ENCODE measurements around the gene KRT81. TPM values are rescaled to one million over a fixed set of nuclear protein-coding genes. Genes with fewer than 3 reads are reported as not detected.

KRT81 gene
- not detected for total RNA-seq
- not detected for polyA plus RNA-seq (2013, experiment 1 of 2)
- not detected for polyA plus RNA-seq (2013, experiment 2 of 2)
- long read RNA-seq, experiment 1: 0 reads
- long read RNA-seq, experiment 2: 0 reads
- long read RNA-seq, experiment 3: 0 reads
- long read RNA-seq, experiment 4: 0 reads

DNA sequence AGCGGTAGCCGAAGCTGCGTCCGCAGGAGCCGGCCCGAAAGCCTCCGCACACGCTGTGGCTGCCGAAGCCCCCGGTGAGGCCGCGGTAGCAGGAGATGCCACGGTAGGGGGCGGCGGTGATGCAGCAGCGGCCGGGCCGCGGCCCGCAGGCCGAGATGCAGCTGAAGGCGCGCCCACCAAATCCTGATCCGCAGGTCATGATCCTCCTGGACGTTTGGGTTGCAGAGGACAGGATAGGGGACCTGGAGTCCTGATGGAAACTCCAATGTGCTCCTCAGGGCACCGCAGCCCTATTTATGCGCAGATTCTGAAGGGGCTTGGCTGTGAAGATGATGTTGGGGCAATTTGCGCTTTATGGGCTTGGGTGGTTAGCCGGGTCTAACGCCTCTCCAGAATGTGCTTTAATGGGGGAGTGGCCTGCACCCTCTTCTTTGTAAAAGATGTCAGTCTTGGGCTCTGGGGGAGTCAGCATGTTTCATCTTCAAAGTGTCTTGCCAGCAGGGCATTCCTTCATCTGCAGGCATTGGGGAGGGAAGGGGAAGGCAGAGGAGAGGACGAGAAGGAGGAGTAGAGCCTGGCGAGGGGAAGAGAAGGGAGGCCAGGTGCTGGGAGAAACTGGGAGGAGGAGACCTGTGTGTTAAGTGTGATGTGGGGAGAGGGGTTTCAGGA is at the start of gene KRT81:
Gene KRT81, minus strand, starts transcription at position 268 of the 669 bp plus-strand sequence. Its CDS starts 69 bp downstream, at position 199.
- H3K4me1 ChIP-seq (ENCODE audit: control insufficient read depth, insufficient read depth, low read length): no peaks in the 10 kb centered on the region
- H3K9me3 ChIP-seq (ENCODE audit: control insufficient read depth, low read length): no peaks in the 10 kb centered on the region
- H3K27me3 ChIP-seq (ENCODE audit: control insufficient read depth, insufficient read depth, low read length, poor library complexity, severe bottlenecking): peaks cover 28% of the 10 kb centered on the region
- H3K9me3 Mint-ChIP-seq: no peaks in the 10 kb centered on the region
- H3K4me3 Mint-ChIP-seq: no peak within 1 kb of the TSS
- 90% methylated on average over 18 to 23 of the region's 32 CpGs for WGBS, 2 experiments (ENCODE audit: insufficient coverage in 1 of 2, insufficient read length in 1 of 2)
- no peak within 1 kb of the TSS for H3K27ac ChIP-seq (ENCODE audit: low read depth, low read length)
- H3K36me3 ChIP-seq (ENCODE audit: control insufficient read depth, insufficient read depth, low read length): no peaks in the 10 kb centered on the region
- no peak within 1 kb of the TSS for H3K27ac Mint-ChIP-seq
- peaks cover 28% of the 10 kb centered on the region for H3K27me3 Mint-ChIP-seq (ENCODE audit: insufficient read depth)
- no peaks in the 10 kb centered on the region for H3K4me1 Mint-ChIP-seq
- no peak within 1 kb of the TSS for H3K4me3 ChIP-seq (ENCODE audit: low read length)
- peak; percentile 60 for DNase-seq
- TF ChIP-seq, protein P1, sequence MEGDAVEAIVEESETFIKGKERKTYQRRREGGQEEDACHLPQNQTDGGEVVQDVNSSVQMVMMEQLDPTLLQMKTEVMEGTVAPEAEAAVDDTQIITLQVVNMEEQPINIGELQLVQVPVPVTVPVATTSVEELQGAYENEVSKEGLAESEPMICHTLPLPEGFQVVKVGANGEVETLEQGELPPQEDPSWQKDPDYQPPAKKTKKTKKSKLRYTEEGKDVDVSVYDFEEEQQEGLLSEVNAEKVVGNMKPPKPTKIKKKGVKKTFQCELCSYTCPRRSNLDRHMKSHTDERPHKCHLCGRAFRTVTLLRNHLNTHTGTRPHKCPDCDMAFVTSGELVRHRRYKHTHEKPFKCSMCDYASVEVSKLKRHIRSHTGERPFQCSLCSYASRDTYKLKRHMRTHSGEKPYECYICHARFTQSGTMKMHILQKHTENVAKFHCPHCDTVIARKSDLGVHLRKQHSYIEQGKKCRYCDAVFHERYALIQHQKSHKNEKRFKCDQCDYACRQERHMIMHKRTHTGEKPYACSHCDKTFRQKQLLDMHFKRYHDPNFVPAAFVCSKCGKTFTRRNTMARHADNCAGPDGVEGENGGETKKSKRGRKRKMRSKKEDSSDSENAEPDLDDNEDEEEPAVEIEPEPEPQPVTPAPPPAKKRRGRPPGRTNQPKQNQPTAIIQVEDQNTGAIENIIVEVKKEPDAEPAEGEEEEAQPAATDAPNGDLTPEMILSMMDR (conservative IDR thresholded peaks at IDR 0.05): no peak
- no peaks in the 10 kb centered on the region for H3K36me3 Mint-ChIP-seq (ENCODE audit: low read depth)
- no peak within 1 kb of the TSS for H3K9ac ChIP-seq (ENCODE audit: extremely low read depth, low read length, poor library complexity, severe bottlenecking)

DNA sequence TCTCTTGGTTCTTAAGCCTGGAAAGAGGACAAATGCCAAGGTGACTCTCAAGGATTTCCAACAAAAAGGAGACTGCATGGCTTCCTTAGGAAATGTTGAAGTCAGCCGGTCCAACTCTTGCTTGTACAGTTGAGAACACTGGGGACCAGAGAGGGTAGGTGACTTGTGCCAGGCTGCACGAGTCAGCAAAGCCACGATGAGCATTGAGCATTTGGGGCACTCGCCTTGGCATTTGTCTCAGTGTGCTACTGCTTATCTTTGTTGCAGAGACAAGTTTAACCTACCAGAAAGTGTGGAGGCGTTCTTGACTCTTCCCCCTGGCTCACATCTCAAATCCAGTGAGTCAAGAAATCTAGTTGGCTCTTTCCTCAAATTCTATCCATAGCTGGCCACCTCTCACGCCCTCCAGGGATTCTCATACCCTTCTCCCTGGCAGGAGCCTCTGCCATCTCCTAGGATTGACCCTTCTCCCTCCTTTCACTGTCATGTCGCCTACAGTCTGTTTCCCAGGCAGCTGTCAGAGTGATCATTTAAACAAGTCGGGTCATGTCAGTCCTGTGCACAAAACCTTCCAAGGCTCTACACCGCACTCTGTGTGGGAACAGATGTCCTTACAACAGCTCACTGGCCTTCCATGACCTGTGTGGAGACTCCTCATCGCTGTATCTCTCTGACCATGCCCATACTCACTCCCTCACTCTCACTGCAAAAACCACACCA is 47.1 kb upstream of the KRT81 start:
- H3K4me1 Mint-ChIP-seq: peaks cover 4% of the 10 kb centered on the region
- peaks cover 2% of the 10 kb centered on the region for H3K9me3 Mint-ChIP-seq
- peaks cover 6% of the 10 kb centered on the region for H3K27me3 Mint-ChIP-seq (ENCODE audit: insufficient read depth)
- H3K4me1 ChIP-seq (ENCODE audit: control insufficient read depth, insufficient read depth, low read length): no peaks in the 10 kb centered on the region
- TF ChIP-seq, protein P1 (conservative IDR thresholded peaks at IDR 0.05): no peak
- H3K36me3 ChIP-seq (ENCODE audit: control insufficient read depth, insufficient read depth, low read length): no peaks in the 10 kb centered on the region
- no peak overlapping the region for H3K4me3 Mint-ChIP-seq
- H3K27me3 ChIP-seq (ENCODE audit: control insufficient read depth, insufficient read depth, low read length, poor library complexity, severe bottlenecking): no peaks in the 10 kb centered on the region
- DNase-seq: no peak
- H3K9me3 ChIP-seq (ENCODE audit: control insufficient read depth, low read length): peaks cover 3% of the 10 kb centered on the region
- WGBS, 2 experiments (ENCODE audit: insufficient coverage in 1 of 2, insufficient read length in 1 of 2): 91 to 94% methylated on average over 9 to 10 of the region's 10 CpGs
- H3K4me3 ChIP-seq (ENCODE audit: low read length): no peak overlapping the region
- H3K27ac Mint-ChIP-seq: no peak overlapping the region
- H3K36me3 Mint-ChIP-seq (ENCODE audit: low read depth): no peaks in the 10 kb centered on the region
- no peak overlapping the region for H3K27ac ChIP-seq (ENCODE audit: low read depth, low read length)
- H3K9ac ChIP-seq (ENCODE audit: extremely low read depth, low read length, poor library complexity, severe bottlenecking): no peak overlapping the region

DNA sequence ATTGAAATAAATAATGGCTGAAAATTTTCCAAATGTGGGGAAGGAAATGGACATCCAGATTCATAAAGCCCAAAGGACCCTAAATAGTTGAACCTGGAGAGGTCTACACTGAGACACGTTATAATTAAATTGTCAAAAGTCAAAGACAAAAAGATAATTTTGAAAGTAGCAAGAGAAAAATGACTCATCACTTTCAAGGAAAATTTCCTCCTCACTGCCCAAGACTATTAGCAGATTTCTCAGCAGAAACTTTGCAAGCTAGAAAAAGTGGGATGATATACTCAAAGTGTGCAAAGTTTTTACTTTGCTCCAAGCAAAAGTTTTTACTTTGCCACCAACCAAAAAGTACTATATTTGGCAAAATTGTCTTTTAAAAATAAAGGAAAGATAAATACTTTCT is 45.7 kb upstream of the KRT81 start:
- no peak overlapping the region for H3K4me3 ChIP-seq (ENCODE audit: low read length)
- no peaks in the 10 kb centered on the region for H3K36me3 ChIP-seq (ENCODE audit: control insufficient read depth, insufficient read depth, low read length)
- H3K4me1 ChIP-seq (ENCODE audit: control insufficient read depth, insufficient read depth, low read length): no peaks in the 10 kb centered on the region
- no peak overlapping the region for H3K27ac ChIP-seq (ENCODE audit: low read depth, low read length)
- H3K9ac ChIP-seq (ENCODE audit: extremely low read depth, low read length, poor library complexity, severe bottlenecking): no peak overlapping the region
- Mint-ChIP-seq H3K27me3 (ENCODE audit: insufficient read depth) (peaks cover 5% of the 10 kb centered on the region), H3K4me3 (no peak overlapping the region), H3K9me3 (no peaks in the 10 kb centered on the region), H3K27ac (no peak overlapping the region), H3K36me3 (ENCODE audit: low read depth) (no peaks in the 10 kb centered on the region), H3K4me1 (peaks cover 7% of the 10 kb centered on the region)
- WGBS, 2 experiments (ENCODE audit: insufficient coverage in 1 of 2, insufficient read length in 1 of 2): 79% methylated on average over 1 of the region's 1 CpG; no CpG with 5 or more reads in 1 of the 2 experiments
- no peak for DNase-seq
- no peaks in the 10 kb centered on the region for H3K27me3 ChIP-seq (ENCODE audit: control insufficient read depth, insufficient read depth, low read length, poor library complexity, severe bottlenecking)
- H3K9me3 ChIP-seq (ENCODE audit: control insufficient read depth, low read length): no peaks in the 10 kb centered on the region
- TF ChIP-seq, protein P1 (conservative IDR thresholded peaks at IDR 0.05): no peak
